Measurements from ENCODE around the gene LRRC1. TPM values are rescaled to one million over a fixed set of nuclear protein-coding genes. Genes with fewer than 3 reads are reported as not detected.

Gene LRRC1
- total and polyA plus RNA-seq, 2 of the 13 experiments (the other 11 are each of a cell fraction or from before 2014, with no cell fraction given), result 15.6 to 27.7 TPM

GRCh38 chr6:53793318-53794136 lies 1.3 kb upstream of the LRRC1 start (continued):
- TF ChIP-seq ZNF574 (CRISPR knock-in tag; IDR thresholded peaks at IDR 0.05) (peak; percentile 27; the same call in 1 of the 2 replicates), ARID5B (CRISPR knock-in tag; IDR thresholded peaks at IDR 0.05) (peak; percentile 91), SETDB1 (CRISPR knock-in tag; IDR thresholded peaks at IDR 0.05; ENCODE audit: borderline replicate concordance) (no peak), ONECUT2 (CRISPR knock-in tag; IDR thresholded peaks at IDR 0.05) (0 out of 2 replicates have a peak, but pooled peaks have one; percentile 31), TP53 (CRISPR knock-in tag; conservative IDR thresholded peaks at IDR 0.05) (no peak), ETV5 (CRISPR knock-in tag; IDR thresholded peaks at IDR 0.05; ENCODE audit: borderline replicate concordance) (no peak; the same call in 1 of the 2 replicates), ZNF280B (CRISPR knock-in tag; IDR thresholded peaks at IDR 0.05; ENCODE audit: borderline replicate concordance) (no peak), POLR2A (IDR thresholded peaks at IDR 0.05; ENCODE audit: insufficient read depth in 1 of 2, low read depth in 2 of 2, low read length in 2 of 2) (peak; percentile 69 to 70), SOX13 (IDR thresholded peaks at IDR 0.05) (0 out of 2 replicates have a peak, but pooled peaks have one; percentile 37), SOX13 (CRISPR knock-in tag; conservative IDR thresholded peaks at IDR 0.05 in 1 of 2, IDR thresholded peaks at IDR 0.05 in 1 of 2) (peak in 1 of 2 experiments; percentile 84; a peak in 2 of 4 replicates), ZNF614 (CRISPR knock-in tag; IDR thresholded peaks at IDR 0.05; ENCODE audit: borderline replicate concordance) (peak; percentile 59; the same call in 1 of the 2 replicates), ZNF598 (CRISPR knock-in tag; IDR thresholded peaks at IDR 0.05; ENCODE audit: borderline replicate concordance) (no peak; the same call in 1 of the 2 replicates), ZNF503 (CRISPR knock-in tag; IDR thresholded peaks at IDR 0.05) (0 out of 2 replicates have a peak, but pooled peaks have one; percentile 70), USF2 (IDR thresholded peaks at IDR 0.05; ENCODE audit: low read depth, low read length) (no peak), USF2 (CRISPR knock-in tag; IDR thresholded peaks at IDR 0.05; ENCODE audit: borderline replicate concordance) (no peak)

Measured in HepG2 (cell line).